GM21723 (cell line): ENCODE measurements around the gene TYMP.
"Not testable (repeated sequence)": the region's sequence is repeated elsewhere in the genome, so short reads cannot be mapped to it uniquely, and the experiment has no call there.

Source experiments
- ATAC-seq: cut with Tn5 transposase; IDR thresholded peaks from one replicate; pipeline ENCODE4 v1.9.1; 2021; ENCODE audit warnings: mild to moderate bottlenecking, moderate library complexity; ENCODE audit not compliant: unreplicated experiment

The TYMP gene

GRCh38 chr22:50525104-50525857 lies 4.5 kb downstream of the TYMP start, which contains the start of gene SCO2:
SCO2 (minus strand) TSS chr22:50525598; CDS start chr22:50524411, 1,187 bp downstream.
- ATAC-seq, result peak; percentile 31

GRCh38 chr22:50524676-50525103 lies 5.1 kb downstream of the TYMP start:
- no peak for ATAC-seq

- ATAC-seq, result no peak
Measured at GRCh38 chr22:50523806-50524675, 5.8 kb downstream of the TYMP start.

- ATAC-seq, result no peak
Measured at GRCh38 chr22:50523458-50523805, 6.4 kb downstream of the TYMP start.

- ATAC-seq, result no peak
Measured at GRCh38 chr22:50522806-50523438, 6.9 kb downstream of the TYMP start.

- ATAC-seq, result no peak
Measured at GRCh38 chr22:50522208-50522805, 7.5 kb downstream of the TYMP start.

GRCh38 chr22:50521710-50522109 lies 8.1 kb downstream of the TYMP start:
- ATAC-seq, result no peak

- no peak for ATAC-seq
Measured at GRCh38 chr22:50520826-50521453, 8.9 kb downstream of the TYMP start.

- ATAC-seq, result not testable (repeated sequence)
Measured at GRCh38 chr22:50520184-50520583, 9.6 kb downstream of the TYMP start.

- no peak for ATAC-seq
Measured at GRCh38 chr22:50519151-50519550, 10.7 kb downstream of the TYMP start.

GRCh38 chr22:50518606-50519005 lies 11.2 kb downstream of the TYMP start:
- no peak for ATAC-seq

GRCh38 chr22:50517495-50518260 lies 12.1 kb downstream of the TYMP start:
- ATAC-seq, result no peak

GRCh38 chr22:50516891-50517290 lies 12.9 kb downstream of the TYMP start:
- ATAC-seq, result no peak

- ATAC-seq, result no peak
Measured at GRCh38 chr22:50516068-50516467, 13.7 kb downstream of the TYMP start.

GRCh38 chr22:50513175-50513574 lies 16.6 kb downstream of the TYMP start:
- ATAC-seq, result no peak

- no peak for ATAC-seq
Measured at GRCh38 chr22:50508897-50509296, 20.9 kb downstream of the TYMP start.

GRCh38 chr22:50507991-50508884 lies 21.6 kb downstream of the TYMP start, which contains the start of gene NCAPH2:
NCAPH2 (plus strand) TSS chr22:50508224; CDS start chr22:50508338, 114 bp downstream.
- ATAC-seq, result peak; percentile 68

GRCh38 chr22:50507421-50507990 lies 22.3 kb downstream of the TYMP start, which contains the start of gene LMF2:
LMF2 (minus strand) TSS chr22:50507702; CDS start chr22:50507675, 27 bp downstream.
- peak; percentile 43 for ATAC-seq
